ENCODE results near the gene VAV3.
A peak's percentile ranks its signal among the peaks of the same experiment; 100 is the strongest.

Gene VAV3

GRCh38 chr1:107829036-107829770, 135.8 kb downstream of the VAV3 start:
- H3K27ac ChIP-seq (ENCODE audit: low read length): no peak overlapping the region
- peaks cover 8% of the 10 kb centered on the region for H3K4me1 ChIP-seq (ENCODE audit: control insufficient read depth, low read depth, low read length)
- H3K9me3 ChIP-seq (ENCODE audit: control insufficient read depth, low read depth, low read length): no peaks in the 10 kb centered on the region
- H3K27me3 ChIP-seq (ENCODE audit: control insufficient read depth, insufficient read depth, low read length): no peaks in the 10 kb centered on the region
- H3K9ac ChIP-seq (ENCODE audit: low read length): no peak overlapping the region
- no peak overlapping the region for H3K4me3 ChIP-seq (ENCODE audit: low read length)
- no peaks in the 10 kb centered on the region for H3K36me3 ChIP-seq (ENCODE audit: control insufficient read depth, low read depth, low read length)

- Histone ChIP-seq H3K4me1 (ENCODE audit: control insufficient read depth, low read depth, low read length) (peaks cover 8% of the 10 kb centered on the region), H3K27me3 (ENCODE audit: control insufficient read depth, insufficient read depth, low read length) (no peaks in the 10 kb centered on the region), H3K36me3 (ENCODE audit: control insufficient read depth, low read depth, low read length) (no peaks in the 10 kb centered on the region), H3K27ac (ENCODE audit: low read length) (no peak overlapping the region), H3K9me3 (ENCODE audit: control insufficient read depth, low read depth, low read length) (no peaks in the 10 kb centered on the region), H3K4me3 (ENCODE audit: low read length) (no peak overlapping the region), H3K9ac (ENCODE audit: low read length) (no peak overlapping the region)
Observed at GRCh38 chr1:107824946-107825345, 140.0 kb downstream of the VAV3 start.

GRCh38 chr1:107821340-107821739, 143.6 kb downstream of the VAV3 start:
- Histone ChIP-seq H3K9ac (ENCODE audit: low read length) (no peak overlapping the region), H3K36me3 (ENCODE audit: control insufficient read depth, low read depth, low read length) (no peaks in the 10 kb centered on the region), H3K27me3 (ENCODE audit: control insufficient read depth, insufficient read depth, low read length) (no peaks in the 10 kb centered on the region)

GRCh38 chr1:107820801-107821200, 144.2 kb downstream of the VAV3 start:
- no peaks in the 10 kb centered on the region for H3K4me1 ChIP-seq (ENCODE audit: control insufficient read depth, low read depth, low read length)
- H3K27me3 ChIP-seq (ENCODE audit: control insufficient read depth, insufficient read depth, low read length): no peaks in the 10 kb centered on the region
- no peaks in the 10 kb centered on the region for H3K36me3 ChIP-seq (ENCODE audit: control insufficient read depth, low read depth, low read length)
- no peak overlapping the region for H3K27ac ChIP-seq (ENCODE audit: low read length)
- H3K9ac ChIP-seq (ENCODE audit: low read length): no peak overlapping the region
- no peak overlapping the region for H3K4me3 ChIP-seq (ENCODE audit: low read length)
- no peaks in the 10 kb centered on the region for H3K9me3 ChIP-seq (ENCODE audit: control insufficient read depth, low read depth, low read length)

More at GRCh38 chr1:107821340-107821739, 143.6 kb downstream of the VAV3 start:
- Histone ChIP-seq H3K9me3 (ENCODE audit: control insufficient read depth, low read depth, low read length) (no peaks in the 10 kb centered on the region), H3K4me1 (ENCODE audit: control insufficient read depth, low read depth, low read length) (no peaks in the 10 kb centered on the region), H3K27ac (ENCODE audit: low read length) (no peak overlapping the region), H3K4me3 (ENCODE audit: low read length) (no peak overlapping the region)

- Histone ChIP-seq H3K9ac (ENCODE audit: low read length) (no peak overlapping the region), H3K27ac (ENCODE audit: low read length) (no peak overlapping the region), H3K4me3 (ENCODE audit: low read length) (no peak overlapping the region), H3K9me3 (ENCODE audit: control insufficient read depth, low read depth, low read length) (no peaks in the 10 kb centered on the region), H3K36me3 (ENCODE audit: control insufficient read depth, low read depth, low read length) (no peaks in the 10 kb centered on the region), H3K27me3 (ENCODE audit: control insufficient read depth, insufficient read depth, low read length) (no peaks in the 10 kb centered on the region), H3K4me1 (ENCODE audit: control insufficient read depth, low read depth, low read length) (no peaks in the 10 kb centered on the region)
Observed at GRCh38 chr1:107817935-107818334, 147.0 kb downstream of the VAV3 start.

GRCh38 chr1:107817206-107817605, 147.8 kb downstream of the VAV3 start:
- Histone ChIP-seq H3K27me3 (ENCODE audit: control insufficient read depth, insufficient read depth, low read length) (no peaks in the 10 kb centered on the region), H3K9me3 (ENCODE audit: control insufficient read depth, low read depth, low read length) (no peaks in the 10 kb centered on the region), H3K4me3 (ENCODE audit: low read length) (no peak overlapping the region), H3K27ac (ENCODE audit: low read length) (no peak overlapping the region), H3K9ac (ENCODE audit: low read length) (no peak overlapping the region), H3K4me1 (ENCODE audit: control insufficient read depth, low read depth, low read length) (no peaks in the 10 kb centered on the region), H3K36me3 (ENCODE audit: control insufficient read depth, low read depth, low read length) (no peaks in the 10 kb centered on the region)

- Histone ChIP-seq H3K9ac (ENCODE audit: low read length) (no peak overlapping the region), H3K27me3 (ENCODE audit: control insufficient read depth, insufficient read depth, low read length) (no peaks in the 10 kb centered on the region), H3K9me3 (ENCODE audit: control insufficient read depth, low read depth, low read length) (no peaks in the 10 kb centered on the region), H3K27ac (ENCODE audit: low read length) (no peak overlapping the region), H3K36me3 (ENCODE audit: control insufficient read depth, low read depth, low read length) (no peaks in the 10 kb centered on the region), H3K4me1 (ENCODE audit: control insufficient read depth, low read depth, low read length) (peaks cover 7% of the 10 kb centered on the region), H3K4me3 (ENCODE audit: low read length) (no peak overlapping the region)
Observed at GRCh38 chr1:107810291-107810951, 154.6 kb downstream of the VAV3 start.

GRCh38 chr1:107807855-107808254, 157.1 kb downstream of the VAV3 start:
- H3K4me1 ChIP-seq (ENCODE audit: control insufficient read depth, low read depth, low read length): peaks cover 27% of the 10 kb centered on the region
- H3K9ac ChIP-seq (ENCODE audit: low read length): no peak overlapping the region
- H3K27ac ChIP-seq (ENCODE audit: low read length): no peak overlapping the region
- no peaks in the 10 kb centered on the region for H3K36me3 ChIP-seq (ENCODE audit: control insufficient read depth, low read depth, low read length)
- no peaks in the 10 kb centered on the region for H3K9me3 ChIP-seq (ENCODE audit: control insufficient read depth, low read depth, low read length)
- no peak overlapping the region for H3K4me3 ChIP-seq (ENCODE audit: low read length)
- no peaks in the 10 kb centered on the region for H3K27me3 ChIP-seq (ENCODE audit: control insufficient read depth, insufficient read depth, low read length)

GRCh38 chr1:107807405-107807804, 157.6 kb downstream of the VAV3 start:
- Histone ChIP-seq H3K36me3 (ENCODE audit: control insufficient read depth, low read depth, low read length) (no peaks in the 10 kb centered on the region), H3K9ac (ENCODE audit: low read length) (no peak overlapping the region), H3K4me3 (ENCODE audit: low read length) (no peak overlapping the region), H3K27me3 (ENCODE audit: control insufficient read depth, insufficient read depth, low read length) (no peaks in the 10 kb centered on the region), H3K4me1 (ENCODE audit: control insufficient read depth, low read depth, low read length) (peaks cover 27% of the 10 kb centered on the region), H3K27ac (ENCODE audit: low read length) (no peak overlapping the region), H3K9me3 (ENCODE audit: control insufficient read depth, low read depth, low read length) (no peaks in the 10 kb centered on the region)

- Histone ChIP-seq H3K9me3 (ENCODE audit: control insufficient read depth, low read depth, low read length) (no peaks in the 10 kb centered on the region), H3K27ac (ENCODE audit: low read length) (no peak overlapping the region), H3K9ac (ENCODE audit: low read length) (no peak overlapping the region), H3K36me3 (ENCODE audit: control insufficient read depth, low read depth, low read length) (no peaks in the 10 kb centered on the region), H3K27me3 (ENCODE audit: control insufficient read depth, insufficient read depth, low read length) (no peaks in the 10 kb centered on the region), H3K4me3 (ENCODE audit: low read length) (no peak overlapping the region), H3K4me1 (ENCODE audit: control insufficient read depth, low read depth, low read length) (peaks cover 27% of the 10 kb centered on the region)
Observed at GRCh38 chr1:107806902-107807301, 158.1 kb downstream of the VAV3 start.

- no peak overlapping the region for H3K27ac ChIP-seq (ENCODE audit: low read length)
- H3K4me3 ChIP-seq (ENCODE audit: low read length): peak overlapping the region; percentile 11
- no peaks in the 10 kb centered on the region for H3K9me3 ChIP-seq (ENCODE audit: control insufficient read depth, low read depth, low read length)
- H3K4me1 ChIP-seq (ENCODE audit: control insufficient read depth, low read depth, low read length): peaks cover 27% of the 10 kb centered on the region
- no peaks in the 10 kb centered on the region for H3K36me3 ChIP-seq (ENCODE audit: control insufficient read depth, low read depth, low read length)
- H3K9ac ChIP-seq (ENCODE audit: low read length): no peak overlapping the region
- H3K27me3 ChIP-seq (ENCODE audit: control insufficient read depth, insufficient read depth, low read length): no peaks in the 10 kb centered on the region
Observed at GRCh38 chr1:107804741-107805140, 160.2 kb downstream of the VAV3 start.

GRCh38 chr1:107804134-107804533, 160.8 kb downstream of the VAV3 start:
- Histone ChIP-seq H3K36me3 (ENCODE audit: control insufficient read depth, low read depth, low read length) (no peaks in the 10 kb centered on the region), H3K9ac (ENCODE audit: low read length) (no peak overlapping the region), H3K9me3 (ENCODE audit: control insufficient read depth, low read depth, low read length) (no peaks in the 10 kb centered on the region), H3K4me1 (ENCODE audit: control insufficient read depth, low read depth, low read length) (peaks cover 27% of the 10 kb centered on the region), H3K27ac (ENCODE audit: low read length) (no peak overlapping the region), H3K27me3 (ENCODE audit: control insufficient read depth, insufficient read depth, low read length) (no peaks in the 10 kb centered on the region), H3K4me3 (ENCODE audit: low read length) (no peak overlapping the region)
